GM18508 (cell line): ENCODE data around the gene IL31.
"Not testable (repeated sequence)": the region's sequence is repeated elsewhere in the genome, so short reads cannot be mapped to it uniquely, and the experiment has no call there.

ENCODE experiments used
- ATAC-seq: cut with Tn5 transposase; IDR thresholded peaks from one replicate; pipeline ENCODE4 v1.9.1; 2021; ENCODE audit warnings: moderate number of reproducible peaks; ENCODE audit not compliant: insufficient read depth, unreplicated experiment

Gene IL31

DNA sequence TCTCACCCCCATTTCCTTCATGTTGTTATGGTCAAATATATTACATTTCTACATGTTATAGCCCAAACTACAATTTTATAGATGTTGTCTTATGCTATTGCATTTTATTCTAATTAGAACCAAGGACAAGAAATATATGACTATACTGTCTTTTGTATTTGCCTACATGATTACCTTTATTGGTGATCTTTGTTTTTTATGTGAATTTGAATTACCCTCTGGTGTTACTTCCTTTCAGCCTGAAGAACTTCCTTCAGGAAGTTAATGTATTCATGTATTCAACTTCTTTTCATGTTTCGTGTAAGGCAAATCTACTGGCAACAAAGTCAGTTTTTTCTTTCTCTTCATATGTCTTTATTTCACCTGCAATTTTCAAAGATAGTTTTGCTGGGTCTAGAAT lies 20.8 kb upstream of the IL31 start:
- no peak for ATAC-seq

DNA sequence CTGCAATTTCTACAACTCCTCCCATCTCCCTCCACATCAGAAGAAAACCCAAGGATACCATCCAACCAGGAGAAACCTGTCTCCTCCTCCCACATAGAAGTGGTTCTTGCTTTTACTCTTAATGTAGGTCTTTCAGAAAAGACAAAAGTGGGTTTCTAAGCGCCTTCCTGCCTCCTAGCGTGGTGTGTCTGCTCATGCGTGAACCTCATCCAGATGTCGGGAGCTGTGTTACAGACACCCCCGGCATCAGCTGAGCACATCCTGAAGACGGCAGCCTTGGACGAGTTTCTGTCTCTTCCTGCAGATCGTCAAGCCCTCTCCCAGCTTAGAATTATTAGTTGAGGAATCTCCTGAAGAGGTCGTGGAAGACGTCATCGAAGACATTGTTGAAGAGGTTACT lies 18.4 kb upstream of the IL31 start:
- ATAC-seq: no peak

GRCh38 chr12:122190842-122191668 lies 17.0 kb upstream of the IL31 start:
- ATAC-seq: no peak

GRCh38 chr12:122189626-122190475 lies 15.8 kb upstream of the IL31 start:
- no peak for ATAC-seq

GRCh38 chr12:122187466-122187865 lies 13.4 kb upstream of the IL31 start:
- no peak for ATAC-seq

GRCh38 chr12:122185494-122186082 lies 11.6 kb upstream of the IL31 start:
- no peak for ATAC-seq

GRCh38 chr12:122185079-122185478 lies 11.1 kb upstream of the IL31 start:
- no peak for ATAC-seq

- ATAC-seq: no peak
Measured at GRCh38 chr12:122184517-122184916, 10.5 kb upstream of the IL31 start.

GRCh38 chr12:122183588-122183940 lies 9.5 kb upstream of the IL31 start:
- ATAC-seq: no peak

DNA sequence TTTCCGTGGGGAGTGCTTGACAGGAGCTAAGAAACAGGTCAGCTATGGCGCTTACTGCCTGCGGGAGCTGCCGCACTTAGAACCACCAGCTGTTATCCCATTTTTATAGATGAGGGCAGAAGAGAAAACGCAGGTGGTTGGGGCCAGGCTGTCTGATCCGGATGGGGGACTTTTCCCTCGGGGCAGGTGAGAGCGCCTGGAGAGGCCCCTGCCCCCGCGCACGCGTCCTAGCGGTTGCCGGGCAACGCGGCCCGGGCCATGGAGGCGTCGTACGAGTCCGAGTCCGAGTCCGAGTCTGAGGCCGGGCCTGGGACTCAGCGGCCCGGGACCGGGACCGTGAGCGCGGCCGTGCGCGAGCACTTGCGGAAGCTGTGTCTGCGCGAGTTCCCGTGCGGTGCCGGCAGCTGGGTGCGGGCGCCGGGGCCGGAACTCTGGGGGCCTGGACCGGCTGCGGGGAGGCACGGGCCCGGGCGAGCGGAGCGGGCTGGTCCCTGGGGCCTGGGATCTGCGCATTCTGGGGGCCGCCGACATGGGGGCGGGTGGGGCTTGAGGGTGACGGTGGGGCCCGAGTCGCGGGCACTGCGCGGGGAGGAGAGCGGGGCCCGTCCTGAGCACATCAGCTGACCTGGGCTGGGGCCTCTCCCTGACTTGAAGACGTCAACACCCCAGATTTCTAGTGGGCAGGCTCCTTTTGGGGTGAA lies 9.0 kb upstream of the IL31 start, which contains the start of gene LRRC43:
TSS of gene LRRC43 (plus strand) at position 237 of the 701 bp plus-strand sequence. CDS start at position 259, 22 bp downstream.
- no peak for ATAC-seq

DNA sequence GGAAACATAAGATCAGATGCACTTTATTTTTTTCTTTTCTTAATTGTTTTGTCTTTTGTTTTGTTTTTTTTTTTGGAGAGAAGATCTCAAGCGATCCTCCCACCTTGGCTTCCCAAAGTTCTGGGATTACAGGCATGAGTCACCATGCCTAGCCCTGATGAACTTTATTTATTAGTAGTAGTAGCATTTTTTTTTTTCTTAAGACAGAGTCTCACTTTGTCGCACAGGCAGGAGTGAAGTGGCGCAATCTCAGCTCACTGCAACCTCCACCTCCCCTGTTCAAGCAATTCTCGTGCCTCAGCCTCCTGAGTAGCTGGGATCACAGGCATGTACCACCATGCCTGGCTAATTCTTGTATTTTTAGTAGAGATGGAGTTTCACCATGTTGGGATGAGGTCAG lies 2.5 kb upstream of the IL31 start:
- not testable (repeated sequence) for ATAC-seq

GRCh38 chr12:122172262-122172939 lies 1.6 kb downstream of the IL31 start:
- no peak for ATAC-seq

- ATAC-seq: no peak
Measured at GRCh38 chr12:122171399-122171798, 2.6 kb downstream of the IL31 start.

- no peak for ATAC-seq
Measured at GRCh38 chr12:122168492-122168891, 5.5 kb downstream of the IL31 start.

DNA sequence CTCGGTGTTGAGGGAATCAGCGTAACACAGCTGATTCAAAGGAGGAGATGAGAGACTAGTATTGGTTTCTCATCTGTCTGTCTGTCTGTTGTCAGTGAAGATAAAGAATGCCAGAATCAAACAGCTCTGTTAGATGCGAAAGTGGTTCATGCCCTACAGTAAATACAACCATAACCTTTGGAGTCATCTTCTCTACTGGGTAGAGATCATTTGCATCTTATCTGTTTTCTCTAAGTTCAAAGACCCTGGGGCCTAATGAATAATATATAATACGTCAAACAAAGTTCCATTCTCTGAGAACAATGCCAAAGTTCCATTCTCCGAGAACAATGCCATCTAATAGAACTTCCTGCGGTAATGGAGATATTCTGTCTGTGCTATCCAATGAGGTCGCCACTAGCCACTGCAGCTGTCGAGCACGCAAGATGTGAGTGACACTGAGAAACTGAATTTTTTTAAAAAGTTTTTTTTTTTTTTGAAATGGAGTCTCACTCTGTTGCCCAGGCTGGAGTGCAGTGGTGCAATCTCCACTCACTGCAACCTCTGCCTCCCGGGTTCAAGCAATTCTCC lies 6.6 kb downstream of the IL31 start:
- no peak for ATAC-seq

- no peak for ATAC-seq
Measured at GRCh38 chr12:122166422-122167349, 7.3 kb downstream of the IL31 start.

- ATAC-seq: no peak
Measured at GRCh38 chr12:122162976-122163375, 11.0 kb downstream of the IL31 start.

DNA sequence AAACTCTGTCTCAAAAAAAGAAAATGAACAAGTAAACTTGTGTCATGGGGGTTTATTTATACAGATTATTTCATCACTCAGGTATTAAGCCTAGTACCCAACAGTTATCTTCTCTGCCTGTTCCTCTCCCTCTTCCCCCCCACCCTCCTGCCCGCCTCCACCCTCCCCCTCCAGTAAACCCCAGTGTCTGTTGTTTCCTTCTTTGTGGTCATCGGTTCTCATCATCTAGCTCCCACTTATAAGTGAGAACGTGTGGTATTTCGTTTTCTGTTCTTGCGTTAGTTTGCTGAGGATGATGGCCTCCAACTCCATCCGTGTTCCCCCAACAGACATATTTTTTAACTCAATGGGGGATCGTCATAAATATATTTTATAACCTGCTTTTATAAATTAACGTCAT lies 12.3 kb downstream of the IL31 start:
- no peak for ATAC-seq

DNA sequence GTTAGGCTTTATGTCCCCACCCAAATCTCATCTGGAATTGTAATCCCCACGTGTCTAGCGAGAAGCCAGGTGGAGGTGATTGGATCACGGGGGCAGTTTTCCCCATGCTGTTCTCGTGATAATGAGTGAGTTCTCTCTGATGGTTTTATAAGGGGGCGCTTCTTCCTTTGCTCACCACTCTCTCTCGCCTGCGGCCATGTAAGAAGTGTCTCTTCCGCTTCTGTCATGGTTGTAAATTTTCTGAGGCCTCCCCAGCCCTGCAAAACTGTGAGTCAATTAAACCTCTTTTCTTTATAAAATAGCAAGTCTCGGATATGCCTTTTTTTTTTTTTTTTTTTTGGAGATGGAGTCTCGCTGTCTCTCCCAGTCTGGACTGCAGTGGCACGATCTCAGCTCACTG lies 13.3 kb downstream of the IL31 start:
- no peak for ATAC-seq
